GM19455 (cell line): ENCODE measurements around the gene SH2D2A.
"Not testable (repeated sequence)": the region's sequence is repeated elsewhere in the genome, so short reads cannot be mapped to it uniquely, and the experiment has no call there.

Experiments
- ATAC-seq: cut with Tn5 transposase; IDR thresholded peaks from one replicate; pipeline ENCODE4 v1.9.1; 2021; ENCODE audit not compliant: unreplicated experiment

The SH2D2A gene

DNA sequence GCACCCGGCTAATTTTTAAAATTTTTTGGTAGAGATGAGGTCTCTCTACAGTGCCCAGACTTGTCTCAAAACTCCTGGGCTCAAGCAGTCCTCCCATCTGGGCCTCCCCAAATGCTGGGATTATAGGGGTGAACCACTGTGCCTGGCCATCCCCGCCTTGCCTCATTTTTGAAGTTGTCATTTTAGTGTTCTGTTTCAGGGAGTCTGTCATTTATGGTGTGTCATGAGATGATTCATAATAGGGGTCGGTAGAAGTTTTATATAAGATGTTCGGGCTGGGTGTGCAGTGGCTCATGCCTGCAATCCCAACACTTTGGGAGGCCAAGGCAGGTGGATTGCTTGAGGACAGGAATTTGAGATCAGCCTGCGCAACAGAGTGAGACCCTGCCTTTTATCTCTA lies 40.8 kb downstream of the SH2D2A start:
- ATAC-seq, result no peak

GRCh38 chr1:156773607-156774006 lies 43.0 kb downstream of the SH2D2A start:
- no peak for ATAC-seq

GRCh38 chr1:156772728-156773497 lies 43.7 kb downstream of the SH2D2A start:
- ATAC-seq, result no peak

DNA sequence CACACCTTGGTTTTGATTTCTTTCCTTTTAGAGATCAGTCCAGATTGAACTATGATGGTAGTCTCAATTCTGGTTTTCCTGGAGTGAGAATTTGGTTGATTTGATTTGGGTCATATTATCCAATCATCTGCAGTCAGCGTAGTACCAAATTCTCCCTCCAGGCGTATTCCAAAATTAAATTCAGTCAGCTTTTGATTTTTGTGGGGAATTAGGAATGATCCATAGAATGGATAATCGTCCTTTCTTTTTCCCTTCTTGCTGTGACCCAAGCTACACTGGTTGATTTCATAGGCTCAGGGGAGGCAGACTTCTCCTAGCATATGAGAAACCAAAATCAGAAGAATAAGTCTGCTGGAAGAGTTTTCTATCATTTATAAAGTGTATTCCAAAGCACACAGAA lies 44.4 kb downstream of the SH2D2A start:
- no peak for ATAC-seq

- ATAC-seq, result no peak
Measured at GRCh38 chr1:156768610-156769295, 47.9 kb downstream of the SH2D2A start.

DNA sequence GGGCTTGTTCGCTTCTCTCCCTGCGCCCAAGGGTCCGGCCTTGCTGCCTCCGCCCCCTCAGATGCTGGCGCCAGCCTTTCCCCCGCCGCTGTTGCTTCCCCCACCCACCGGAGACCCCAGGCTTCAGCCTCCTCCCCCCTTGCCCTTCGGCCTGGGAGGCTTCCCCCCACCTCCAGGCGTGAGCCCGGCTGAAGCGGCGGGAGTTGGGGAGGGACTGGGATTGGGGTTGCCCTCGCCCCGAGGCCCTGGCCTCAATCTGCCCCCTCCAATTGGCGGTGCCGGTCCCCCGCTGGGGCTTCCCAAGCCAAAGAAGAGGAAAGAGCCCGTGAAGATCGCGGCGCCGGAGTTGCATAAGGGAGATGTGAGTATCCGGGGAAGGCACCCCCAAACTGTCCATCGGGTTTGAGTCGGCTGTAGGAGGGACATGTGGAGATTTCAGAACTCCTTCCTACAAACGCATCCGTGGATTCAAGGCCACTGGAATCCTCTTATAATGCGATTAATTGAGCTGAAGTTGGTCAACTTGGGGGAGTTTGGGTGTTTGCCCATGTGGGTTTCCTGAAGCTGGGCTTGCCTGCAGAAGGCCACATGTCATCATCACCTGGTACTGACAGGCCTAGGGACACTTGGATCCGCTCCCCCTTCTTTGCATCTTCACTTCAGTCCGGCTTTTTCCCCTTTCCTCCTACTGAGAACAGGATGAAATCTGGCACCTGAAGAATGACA lies 48.6 kb downstream of the SH2D2A start:
- peak; percentile 8 for ATAC-seq

DNA sequence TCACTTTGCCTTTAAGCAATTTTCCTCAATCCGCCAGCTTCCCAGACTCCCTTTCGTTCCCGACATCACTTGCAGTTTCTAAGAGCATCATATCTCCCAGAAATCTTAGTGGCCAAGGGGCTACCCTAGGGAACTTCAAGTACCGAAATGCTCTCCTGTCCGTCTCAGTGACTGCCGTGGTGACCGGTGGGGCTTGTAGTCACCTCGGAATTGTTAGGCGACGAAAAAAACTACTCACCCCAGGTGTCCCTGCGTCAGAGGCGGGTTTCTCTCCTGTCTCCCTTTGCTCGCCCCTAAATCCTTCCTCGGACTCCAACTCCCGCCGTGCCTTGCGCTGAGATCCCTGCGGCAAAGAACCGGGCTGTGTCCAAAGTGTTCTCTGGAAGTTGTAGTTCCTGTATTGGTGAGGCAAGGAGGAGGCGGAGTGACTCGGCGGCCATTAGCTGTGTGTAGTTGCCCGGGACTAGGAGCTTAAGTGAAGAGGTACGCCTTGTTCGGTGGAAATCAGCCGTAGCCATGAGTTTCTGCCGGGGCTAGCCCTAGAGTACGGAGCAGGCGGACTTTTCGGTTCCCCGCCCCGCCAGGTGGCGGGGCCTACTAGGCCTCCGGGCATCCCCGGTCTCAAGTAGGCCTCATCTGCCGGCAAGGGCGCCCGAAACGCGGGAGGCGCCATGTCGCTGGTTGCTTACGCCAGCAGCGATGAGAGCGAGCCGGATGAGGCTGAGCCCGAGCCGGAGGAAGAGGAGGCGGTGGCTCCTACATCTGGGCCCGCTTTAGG lies 49.4 kb downstream of the SH2D2A start, which contains the start of gene PRCC:
Gene PRCC, plus strand, starts transcription at position 435 of the 778 bp plus-strand sequence. Its CDS starts 237 bp downstream, at position 672.
- peak; percentile 93 for ATAC-seq

DNA sequence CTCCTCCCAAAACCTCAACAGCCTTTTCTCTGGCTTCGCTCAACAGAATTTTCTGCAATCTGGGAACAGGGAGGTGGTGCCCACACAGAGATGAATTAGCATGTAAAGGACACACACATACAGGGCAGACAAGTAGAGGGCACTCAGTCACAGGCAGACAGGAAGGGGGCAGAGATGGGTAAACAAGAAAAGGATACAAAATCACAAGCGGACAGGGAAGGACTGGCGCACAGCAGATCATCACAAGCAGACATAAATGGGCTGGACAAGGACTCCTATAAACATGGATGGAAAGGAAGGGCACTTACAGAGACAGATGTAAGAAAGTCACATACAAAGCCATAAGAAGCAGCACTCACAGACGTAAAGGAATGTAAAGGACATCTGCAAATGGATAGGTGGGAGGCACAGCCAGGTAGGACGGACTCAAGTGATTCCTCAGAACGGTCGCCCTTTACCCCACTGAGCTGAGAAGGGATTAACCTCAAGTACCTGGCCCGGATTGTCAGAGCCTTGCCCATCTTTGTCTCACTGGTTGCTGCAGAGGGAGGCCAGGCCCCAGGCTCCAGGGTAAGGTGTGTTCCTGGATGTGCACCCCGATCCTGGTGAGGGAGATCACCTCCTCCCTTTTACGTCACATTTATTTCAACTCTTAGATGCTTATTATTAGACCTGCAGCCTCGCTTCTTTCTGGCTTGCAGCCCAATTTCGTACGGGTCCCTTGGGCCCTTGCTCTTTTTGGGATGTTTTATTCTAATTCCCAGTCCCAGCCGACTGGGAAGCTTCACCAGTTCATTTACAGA lies 50.1 kb downstream of the SH2D2A start:
- ATAC-seq, result peak; percentile 21

- ATAC-seq, result no peak
Measured at GRCh38 chr1:156765666-156766065, 51.0 kb downstream of the SH2D2A start.

DNA sequence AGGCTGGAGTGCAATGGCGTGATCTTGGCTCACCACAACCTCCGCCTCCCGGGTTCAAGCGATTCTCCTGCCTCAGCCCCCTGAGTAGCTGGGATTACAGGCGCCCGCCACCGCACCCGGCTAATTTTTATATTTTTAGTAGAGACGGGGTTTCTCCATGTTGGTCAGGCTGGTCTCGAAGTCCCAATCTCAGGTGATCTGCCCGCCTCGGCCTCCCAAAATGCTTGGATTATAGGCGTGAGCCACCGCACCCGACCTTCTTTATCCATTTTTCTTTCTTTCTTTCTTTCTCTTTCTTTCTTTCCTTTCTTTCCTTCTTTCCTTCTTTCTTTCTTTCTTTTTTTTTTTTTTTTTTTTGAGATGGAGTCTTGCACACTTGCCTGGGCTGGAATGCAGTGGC lies 51.5 kb downstream of the SH2D2A start:
- ATAC-seq, result not testable (repeated sequence)

GRCh38 chr1:156760796-156761104 lies 55.9 kb downstream of the SH2D2A start:
- no peak for ATAC-seq

DNA sequence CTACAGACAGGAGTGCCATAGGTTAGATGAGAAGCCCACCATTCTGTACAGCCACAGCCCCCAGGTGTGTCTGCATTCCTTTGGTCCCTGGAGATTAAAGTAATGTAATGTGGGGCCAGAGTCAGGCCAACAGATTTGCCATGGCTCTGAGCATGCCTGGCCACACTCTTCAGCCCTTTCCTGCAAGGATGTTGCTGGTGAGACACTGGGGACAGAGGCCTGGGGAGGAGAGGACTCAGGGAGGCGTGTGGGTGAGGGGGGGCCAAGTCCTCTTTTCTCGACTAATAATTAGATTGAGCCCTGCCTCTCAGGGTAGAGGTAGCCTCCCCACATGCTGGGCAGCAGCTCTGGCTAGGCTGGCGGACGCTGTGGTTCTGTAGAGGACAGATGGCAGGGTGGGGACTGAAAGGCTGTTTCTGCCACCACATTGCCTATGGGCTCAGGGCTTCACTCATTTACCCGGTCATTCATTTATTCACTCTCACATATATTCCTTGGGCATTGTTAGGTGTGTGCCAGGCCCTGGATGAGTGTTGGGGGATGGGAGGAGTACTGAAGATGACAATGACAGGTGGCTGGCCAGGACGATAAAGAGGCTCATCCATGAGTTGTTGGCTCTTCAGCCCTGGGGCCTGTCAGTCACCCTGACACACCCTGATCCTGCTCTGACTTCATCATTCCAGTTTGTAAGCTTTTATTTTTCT lies 56.4 kb downstream of the SH2D2A start:
- no peak for ATAC-seq

GRCh38 chr1:156757572-156758253 lies 58.9 kb downstream of the SH2D2A start:
- not testable (repeated sequence) for ATAC-seq

DNA sequence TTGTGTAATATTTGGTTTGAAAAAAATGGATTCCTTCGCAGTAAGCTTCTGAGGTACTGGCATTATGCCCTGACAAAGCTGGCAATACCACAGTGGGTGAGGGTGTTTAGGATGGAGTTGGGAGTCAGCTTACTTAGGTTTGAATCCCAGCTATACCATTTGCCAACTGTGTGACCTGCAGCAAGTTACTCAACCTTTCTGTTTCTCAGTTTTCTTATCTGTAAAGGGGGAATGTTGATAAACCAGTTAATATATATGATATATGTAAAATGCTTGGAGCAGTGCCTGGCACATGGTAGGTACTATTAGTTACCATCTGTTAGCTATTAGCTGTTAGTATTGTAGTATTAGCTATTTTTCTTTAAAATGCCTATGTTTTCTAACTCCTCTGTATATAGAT lies 60.3 kb downstream of the SH2D2A start:
- ATAC-seq, result no peak
